Smooth muscle cell (in vitro differentiated cells): ENCODE measurements around the gene CACNB4. TPM values are rescaled to one million over a fixed set of nuclear protein-coding genes. Genes with fewer than 3 reads are reported as not detected.

ENCODE experiments used
- DNase-seq: peaks from one replicate; lab custom pipeline; 2025; ENCODE audit not compliant: unreplicated experiment; lab: John Stamatoyannopoulos, UW
- H2AFZ ChIP-seq: fragments of 200-600 bp; sonication (generic); 2 replicates; pipeline ENCODE4 v1.6.0; 2016; ENCODE audit warnings: antibody characterized with exemption, low read depth, mild to moderate bottlenecking
- H3F3A ChIP-seq: fragments of 200-600 bp; sonication (generic); 2 replicates; pipeline ENCODE4 v1.6.0; 2017; ENCODE audit warnings: antibody characterized with exemption, low read depth
- H3K27ac ChIP-seq: fragments of 200-600 bp; sonication (generic); 2 replicates; pipeline ENCODE4 v1.5.1; 2016; ENCODE audit warnings: low read depth, mild to moderate bottlenecking
- H3K27me3 ChIP-seq: fragments of 200-600 bp; sonication (generic); 2 replicates; pipeline ENCODE4 v1.6.1; 2016; ENCODE audit warnings: low read depth, mild to moderate bottlenecking
- H3K36me3 ChIP-seq: fragments of 200-600 bp; sonication (generic); 2 replicates; pipeline ENCODE4 v1.5.1; 2016; ENCODE audit warnings: low read depth
- H3K4me1 ChIP-seq: fragments of 200-600 bp; sonication (generic); 2 replicates; pipeline ENCODE4 v1.5.1; 2016; ENCODE audit warnings: low read depth
- H3K4me2 ChIP-seq: fragments of 200-600 bp; sonication (generic); 2 replicates; pipeline ENCODE4 v1.6.0; 2016; ENCODE audit warnings: mild to moderate bottlenecking
- H3K4me3 ChIP-seq: fragments of 200-600 bp; sonication (generic); 2 replicates; pipeline ENCODE4 v1.5.1; 2016; ENCODE audit warnings: mild to moderate bottlenecking
- H3K79me2 ChIP-seq: fragments of 200-600 bp; sonication (generic); 2 replicates; pipeline ENCODE4 v1.6.0; 2016; ENCODE audit warnings: low read depth, mild to moderate bottlenecking
- H3K9ac ChIP-seq: fragments of 200-600 bp; sonication (generic); 2 replicates; pipeline ENCODE4 v1.6.0; 2016; ENCODE audit warnings: low read depth
- H3K9me3 ChIP-seq: fragments of 200-600 bp; sonication (generic); replicated peaks from 2 replicates; pipeline ENCODE4 v1.5.1; 2016; ENCODE audit warnings: low read depth
- H4K20me1 ChIP-seq: fragments of 200-600 bp; sonication (generic); 2 replicates; pipeline ENCODE4 v1.6.0; 2016; ENCODE audit warnings: low read depth
- CTCF ChIP-seq: fragments of 200-600 bp; sonication (generic); IDR thresholded peaks from 2 replicates; pipeline ENCODE4 v1.5.1; 2017; ENCODE audit warnings: borderline replicate concordance, mild to moderate bottlenecking, antibody characterized with exemption; ENCODE audit not compliant: insufficient read depth, poor library complexity, severe bottlenecking
- WGBS: methylation state at CpG from one replicate; pipeline ENCODE4 v1.1.7; 2016; ENCODE audit warnings: low lambda C conversion rate; 5-methylcytosine and 5-hydroxymethylcytosine counted together
- polyA plus RNA-seq: library from polyadenylated mRNA; unstranded; fragments of >200 nt; fragmentation: Nextera tagmentation; extraction: Ambion mirVana; gene quantifications from 2 replicates; pipeline ENCODE4 v1.2.1, GENCODE V29; 2016
- total RNA-seq: library from RNA; depleted of rRNA; stranded (reverse); fragments of >200 nt; gene quantifications from 2 replicates; pipeline ENCODE4 v1.2.3, GENCODE V29; 2014

CACNB4 gene
- total and polyA plus RNA-seq, 2 experiments from 2014 or later: 0.06 to 1.4 TPM

DNA sequence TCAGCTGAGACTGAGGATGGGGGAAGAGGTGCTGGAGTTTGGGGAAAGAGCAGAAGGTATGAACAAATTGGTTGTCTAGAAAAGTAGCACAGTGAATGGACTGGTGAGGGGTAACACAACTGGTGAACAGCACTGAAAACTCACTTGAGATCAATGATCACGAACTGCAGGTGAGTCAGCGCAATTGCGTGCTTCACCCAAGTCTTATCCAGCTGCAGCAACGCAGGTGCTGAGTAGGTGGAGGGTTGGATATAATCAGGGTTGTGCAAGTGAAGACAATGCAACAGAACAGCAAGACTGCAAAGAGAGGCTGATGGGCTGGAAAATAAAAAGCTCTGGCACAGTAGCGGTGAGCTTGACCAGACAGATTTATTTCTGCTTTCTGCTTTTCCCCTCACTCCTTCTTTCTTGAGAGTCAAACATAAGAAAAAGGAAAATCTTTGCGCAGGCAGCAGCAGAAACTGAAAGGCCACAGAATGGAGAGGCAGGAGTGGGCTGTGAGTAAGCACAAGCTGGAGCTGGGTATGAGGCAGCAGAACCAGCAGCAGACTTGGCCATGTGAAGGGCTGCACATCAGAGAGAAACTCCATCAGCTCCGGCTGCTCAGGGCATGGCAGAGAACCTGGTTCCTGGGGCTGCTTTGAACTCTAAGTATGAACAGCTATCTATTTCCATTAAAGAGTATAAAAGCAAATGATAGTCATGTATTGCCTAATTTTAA is 171.2 kb downstream of the CACNB4 start:
- H3K27me3 ChIP-seq: no peaks in the 10 kb centered on the region
- no peak overlapping the region for H3K4me3 ChIP-seq
- no peak overlapping the region for H3K9ac ChIP-seq
- H3K4me1 ChIP-seq: no peaks in the 10 kb centered on the region
- no peak overlapping the region for H3K4me2 ChIP-seq
- H2AFZ ChIP-seq: no peak overlapping the region
- no peaks in the 10 kb centered on the region for H4K20me1 ChIP-seq
- no peaks in the 10 kb centered on the region for H3K79me2 ChIP-seq
- no peak for DNase-seq
- no peaks in the 10 kb centered on the region for H3K9me3 ChIP-seq
- H3K36me3 ChIP-seq: no peaks in the 10 kb centered on the region
- TF ChIP-seq CTCF: no peak
- WGBS: 83% methylated on average over 7 of the region's 7 CpGs
- no peak overlapping the region for H3K27ac ChIP-seq
- H3F3A ChIP-seq: no peaks in the 10 kb centered on the region

DNA sequence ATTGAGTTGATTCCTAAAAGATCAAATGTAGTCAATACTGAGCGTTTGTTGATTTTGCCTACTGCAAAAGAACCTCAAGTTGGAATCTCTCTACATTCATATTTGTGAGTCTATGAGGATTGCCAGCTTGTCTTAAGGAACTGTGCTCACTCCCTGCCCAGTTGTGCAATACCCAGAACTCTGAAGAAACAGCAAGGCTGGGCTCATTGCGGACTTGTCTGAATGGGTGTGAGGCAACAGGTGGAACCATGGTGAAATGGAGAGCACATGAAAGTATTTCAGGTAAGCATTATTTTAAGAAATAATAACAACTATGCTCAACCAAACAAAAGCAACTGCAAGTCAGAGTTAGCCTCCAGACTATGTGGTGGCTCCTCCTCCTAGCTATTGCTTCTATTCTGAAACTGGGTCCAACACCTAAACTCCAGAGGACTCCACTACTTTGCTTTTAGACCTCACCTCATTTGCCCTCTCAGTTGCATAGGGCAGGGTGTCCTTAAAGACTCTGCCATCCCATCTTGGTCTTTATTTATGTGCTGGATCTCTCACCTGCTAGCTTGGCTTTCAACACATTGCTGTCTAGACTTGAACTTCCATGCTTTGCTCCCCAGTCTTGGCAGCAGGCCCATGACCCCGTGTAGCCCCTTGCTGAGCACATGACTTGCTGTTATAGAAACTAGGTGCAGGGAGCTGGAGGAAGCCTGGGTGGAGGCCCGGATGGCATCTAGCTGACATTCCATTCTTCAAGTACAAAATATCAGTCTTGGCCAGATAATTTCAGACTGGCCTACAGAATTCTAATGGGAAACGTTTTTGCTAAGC is 175.8 kb downstream of the CACNB4 start:
- TF ChIP-seq CTCF: no peak
- Histone ChIP-seq H3K27me3 (no peaks in the 10 kb centered on the region), H3K79me2 (no peaks in the 10 kb centered on the region), H3K4me2 (no peak overlapping the region), H3F3A (no peaks in the 10 kb centered on the region), H2AFZ (no peak overlapping the region), H3K4me3 (no peak overlapping the region), H3K9ac (no peak overlapping the region), H3K9me3 (no peaks in the 10 kb centered on the region), H3K4me1 (no peaks in the 10 kb centered on the region), H4K20me1 (no peaks in the 10 kb centered on the region), H3K27ac (no peak overlapping the region), H3K36me3 (no peaks in the 10 kb centered on the region)
- DNase-seq: no peak
- 73% methylated on average over 5 of the region's 5 CpGs for WGBS

DNA sequence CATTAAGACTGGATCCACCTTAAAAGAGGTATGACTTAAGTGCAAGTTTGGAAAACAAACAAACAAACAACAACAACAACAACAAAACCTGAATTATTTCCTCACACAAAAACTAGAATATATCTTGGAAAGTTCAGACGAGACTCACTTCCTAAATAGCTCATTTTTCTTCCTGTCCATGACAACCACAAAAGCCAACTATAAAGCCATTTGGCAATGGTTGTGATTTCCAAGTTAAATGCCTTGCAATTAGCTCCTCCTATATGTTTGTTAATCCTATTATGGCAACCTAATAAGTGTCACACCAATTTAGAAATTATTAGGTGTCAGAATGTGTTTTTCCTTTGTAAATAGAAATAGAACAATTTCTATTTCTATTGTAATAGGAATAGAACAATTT is 179.1 kb downstream of the CACNB4 start:
- Histone ChIP-seq H3K4me2 (no peak overlapping the region), H2AFZ (no peak overlapping the region), H3K9me3 (no peaks in the 10 kb centered on the region), H3K27me3 (no peaks in the 10 kb centered on the region), H4K20me1 (no peaks in the 10 kb centered on the region), H3F3A (no peaks in the 10 kb centered on the region), H3K36me3 (no peaks in the 10 kb centered on the region), H3K27ac (no peak overlapping the region), H3K4me3 (no peak overlapping the region), H3K79me2 (no peaks in the 10 kb centered on the region), H3K9ac (no peak overlapping the region), H3K4me1 (no peaks in the 10 kb centered on the region)
- DNase-seq: no peak
- 48% methylated on average over 1 of the region's 1 CpG for WGBS
- no peak for TF ChIP-seq CTCF

- Histone ChIP-seq H3K4me2 (no peak overlapping the region), H3K4me1 (no peaks in the 10 kb centered on the region), H3K79me2 (no peaks in the 10 kb centered on the region), H3F3A (no peaks in the 10 kb centered on the region), H3K9ac (no peak overlapping the region), H3K9me3 (no peaks in the 10 kb centered on the region), H2AFZ (no peak overlapping the region), H3K4me3 (no peak overlapping the region), H4K20me1 (no peaks in the 10 kb centered on the region), H3K27me3 (no peaks in the 10 kb centered on the region), H3K27ac (no peak overlapping the region), H3K36me3 (no peaks in the 10 kb centered on the region)
- TF ChIP-seq CTCF: no peak
- DNase-seq: no peak
- WGBS: 96% methylated on average over 2 of the region's 2 CpGs
Measured at GRCh38 chr2:151918308-151918707, 180.5 kb downstream of the CACNB4 start.
